Esophagus (tissue), 2 donors: Measurements from ENCODE around the gene GFPT1. TPM values are rescaled to one million over a fixed set of nuclear protein-coding genes. Genes with fewer than 3 reads are reported as not detected.

Experiments used
- H3K27ac ChIP-seq, 2 donors: one replicate each; pipeline ENCODE4 v1.5.1; 2013; ENCODE audit warnings: low read depth in 2 of 2, mild to moderate bottlenecking in 2 of 2, inconsistent platforms in 1 of 2, low read length in 1 of 2, moderate library complexity in 1 of 2
- H3K27me3 ChIP-seq, 2 donors: one replicate each; pipeline ENCODE4 v1.6.1; 2013; ENCODE audit warnings: low read length in 2 of 2, control low read depth in 1 of 2, mild to moderate bottlenecking in 1 of 2; ENCODE audit not compliant: insufficient read depth in 2 of 2, control insufficient read depth in 1 of 2
- H3K36me3 ChIP-seq, 2 donors: one replicate each; pipeline ENCODE4 v1.6.1; 2013; ENCODE audit warnings: low read length in 1 of 2; ENCODE audit not compliant: control insufficient read depth in 2 of 2, insufficient read depth in 2 of 2
- H3K4me1 ChIP-seq, 2 donors: one replicate each; pipeline ENCODE4 v1.6.1; 2013; ENCODE audit warnings: low read length in 1 of 2; ENCODE audit not compliant: control insufficient read depth in 2 of 2, insufficient read depth in 2 of 2
- H3K4me3 ChIP-seq, 2 donors: one replicate each; pipeline ENCODE4 v1.5.1; 2013; ENCODE audit warnings: low read length in 2 of 2, mild to moderate bottlenecking in 2 of 2, low read depth in 1 of 2, moderate library complexity in 1 of 2
- H3K9me3 ChIP-seq, 2 donors: one replicate each; pipeline ENCODE4 v1.6.1; 2013; ENCODE audit warnings: mild to moderate bottlenecking in 2 of 2, low read depth in 1 of 2, low read length in 1 of 2, moderate library complexity in 1 of 2; ENCODE audit not compliant: control insufficient read depth in 2 of 2, insufficient read depth in 1 of 2
- WGBS, 2 donors: extraction: QIAGEN DNeasy Blood & Tissue Kit; methylation state at CpG; one replicate each; pipeline ENCODE4 v1.1.7; 2013; 5-methylcytosine and 5-hydroxymethylcytosine counted together
- polyA plus RNA-seq, 2 donors: library from polyadenylated mRNA; stranded (reverse); fragments of 200-250 nt; gene quantifications; one replicate each; pipeline ENCODE4 v1.2.3, GENCODE V29; 2013
- donor health status: healthy with polysubstance abuse.
- donor health status: Bipolar disorder and iron deficiency.

The GFPT1 gene
- polyA plus RNA-seq, 2 donors, result 4.6 to 7.8 TPM

DNA sequence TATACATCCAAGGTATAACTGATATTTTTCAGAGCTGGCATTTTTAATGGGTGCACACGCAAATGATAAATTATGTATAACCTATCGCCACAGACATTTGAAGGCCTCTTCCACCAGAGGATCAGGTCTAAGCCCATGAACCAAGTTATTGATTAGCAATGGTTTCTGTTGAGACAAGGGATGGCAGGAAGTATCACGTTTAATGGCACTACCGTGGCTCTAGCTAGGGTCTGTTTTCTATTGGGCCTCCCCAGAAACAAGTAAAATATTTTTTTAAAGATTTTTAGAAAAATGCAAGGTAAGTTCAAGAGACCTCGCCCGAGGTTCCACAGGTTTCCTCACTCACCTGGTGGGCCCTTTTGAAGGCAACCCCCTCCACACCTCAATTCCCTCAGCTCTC, 667 bp downstream of the GFPT1 start:
- Histone ChIP-seq H3K9me3 (peaks cover 0 to 3% of the 10 kb centered on the region in 2 donors), H3K27ac (peak overlapping the region; percentile 57 to 86), H3K27me3 (no peaks in the 10 kb centered on the region), H3K36me3 (peaks cover 0 to 3% of the 10 kb centered on the region in 2 donors), H3K4me3 (peak overlapping the region; percentile 87 to 99), H3K4me1 (peaks cover 0 to 2% of the 10 kb centered on the region in 2 donors)
- 5 to 6% methylated on average over 6 of the region's 6 CpGs for WGBS, 2 donors

DNA sequence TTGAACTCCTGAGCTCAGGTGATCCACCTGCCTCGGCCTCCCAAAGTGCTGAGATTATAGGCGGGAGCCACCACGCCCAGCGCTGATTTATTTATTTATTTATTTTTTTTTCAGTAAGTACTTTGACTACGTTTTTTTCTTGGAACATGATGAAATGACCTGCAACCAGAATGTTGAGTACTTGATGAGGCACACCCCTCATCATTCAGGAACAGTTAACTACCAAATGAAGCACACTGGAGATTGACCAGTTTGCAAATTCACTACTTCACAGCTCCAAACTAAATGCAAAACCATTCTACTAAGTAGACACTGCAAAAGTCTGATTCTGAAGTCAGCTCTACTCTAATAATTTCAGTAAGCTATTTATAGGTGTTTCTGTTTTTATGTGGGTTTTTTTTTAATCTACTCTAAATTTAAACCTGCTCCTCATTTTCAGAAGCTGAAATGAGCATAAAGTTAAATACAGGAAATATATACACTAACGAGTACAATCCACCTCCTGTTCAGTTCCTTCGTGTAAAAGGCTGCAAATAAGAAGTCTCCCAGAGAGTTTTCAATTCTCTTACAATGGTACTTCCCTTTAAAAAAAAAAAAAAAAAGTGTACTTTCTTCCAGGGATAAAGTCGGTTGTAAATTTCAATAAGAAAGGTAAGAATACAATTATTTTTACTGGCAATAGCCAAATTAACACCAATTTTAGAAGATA, 1.4 kb downstream of the GFPT1 start:
- Histone ChIP-seq H3K9me3 (peaks cover 0 to 3% of the 10 kb centered on the region in 2 donors), H3K27me3 (no peaks in the 10 kb centered on the region), H3K36me3 (peaks cover 0 to 2% of the 10 kb centered on the region in 2 donors), H3K4me3 (peak overlapping the region in 1 of 2 donors; percentile 99), H3K4me1 (peaks cover 0 to 2% of the 10 kb centered on the region in 2 donors), H3K27ac (no peak overlapping the region)
- 36 to 54% methylated on average over 8 of the region's 8 CpGs for WGBS, 2 donors

DNA sequence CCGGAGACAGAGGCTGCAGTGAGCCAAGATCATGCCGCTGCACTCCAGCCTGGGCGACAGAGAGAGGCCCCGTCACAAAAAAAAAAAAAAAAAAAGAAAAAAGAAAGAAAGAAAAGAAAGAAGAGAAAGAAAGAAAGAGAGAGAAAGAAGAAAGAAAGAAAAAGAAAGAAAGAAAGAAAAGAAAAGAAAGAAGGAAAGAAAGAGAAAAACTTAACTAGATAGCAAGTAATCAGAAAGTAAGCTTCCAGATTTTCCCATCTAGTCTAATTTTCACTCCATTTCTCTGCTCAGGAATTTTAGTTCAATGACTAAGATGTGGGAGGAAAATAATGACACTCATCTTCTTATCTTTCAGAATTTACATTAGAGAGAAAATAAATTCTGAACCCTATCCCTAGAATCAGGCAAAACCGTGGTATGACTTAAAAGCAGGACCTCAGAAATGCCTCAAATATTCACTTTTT, 2.4 kb downstream of the GFPT1 start:
- 89 to 96% methylated on average over 5 of the region's 5 CpGs for whole genome bisulfite sequencing, 2 donors
- no peaks in the 10 kb centered on the region for H3K27me3 ChIP-seq
- no peak overlapping the region for H3K4me3 ChIP-seq
- H3K36me3 ChIP-seq, result no peaks in the 10 kb centered on the region
- no peak overlapping the region for H3K27ac ChIP-seq
- H3K4me1 ChIP-seq, result peaks cover 0 to 2% of the 10 kb centered on the region in 2 donors
- H3K9me3 ChIP-seq, result peaks cover 0 to 3% of the 10 kb centered on the region in 2 donors

DNA sequence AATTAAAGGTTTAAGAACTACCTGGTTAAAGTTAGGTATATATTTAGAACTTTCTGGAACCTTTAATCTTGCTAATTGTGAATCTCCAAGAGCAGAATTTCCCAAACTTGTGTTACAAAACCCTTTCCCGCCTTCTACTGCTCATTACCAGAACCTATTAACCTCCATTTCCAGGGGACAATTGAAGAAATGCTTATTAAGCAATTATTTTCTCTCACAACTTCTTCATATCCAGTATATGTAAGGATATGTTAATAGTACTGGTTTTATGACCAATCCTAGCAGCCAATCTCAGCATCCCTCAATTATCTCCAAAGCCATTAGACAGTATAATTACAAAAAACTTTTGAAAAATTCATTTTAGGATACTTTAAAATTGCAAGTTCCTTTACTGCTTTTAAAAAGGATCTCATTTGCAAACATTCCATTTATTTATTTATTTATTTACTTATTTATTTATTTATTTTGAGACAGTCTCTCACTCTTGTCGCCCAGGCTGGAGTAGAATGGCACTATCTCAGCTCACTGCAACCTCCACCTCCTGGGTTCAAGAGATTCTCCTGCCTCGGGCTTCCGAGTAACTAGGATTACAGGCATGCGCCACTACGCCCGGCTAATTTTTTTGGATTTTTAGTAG, 3.7 kb downstream of the GFPT1 start:
- H3K4me3 ChIP-seq, result no peak overlapping the region
- peaks cover 0 to 3% of the 10 kb centered on the region in 2 donors for H3K9me3 ChIP-seq
- H3K27me3 ChIP-seq, result no peaks in the 10 kb centered on the region
- H3K36me3 ChIP-seq, result no peaks in the 10 kb centered on the region
- H3K27ac ChIP-seq, result no peak overlapping the region
- H3K4me1 ChIP-seq, result peaks cover 0 to 2% of the 10 kb centered on the region in 2 donors
- WGBS, 2 donors, result 95 to 97% methylated on average over 7 of the region's 7 CpGs

DNA sequence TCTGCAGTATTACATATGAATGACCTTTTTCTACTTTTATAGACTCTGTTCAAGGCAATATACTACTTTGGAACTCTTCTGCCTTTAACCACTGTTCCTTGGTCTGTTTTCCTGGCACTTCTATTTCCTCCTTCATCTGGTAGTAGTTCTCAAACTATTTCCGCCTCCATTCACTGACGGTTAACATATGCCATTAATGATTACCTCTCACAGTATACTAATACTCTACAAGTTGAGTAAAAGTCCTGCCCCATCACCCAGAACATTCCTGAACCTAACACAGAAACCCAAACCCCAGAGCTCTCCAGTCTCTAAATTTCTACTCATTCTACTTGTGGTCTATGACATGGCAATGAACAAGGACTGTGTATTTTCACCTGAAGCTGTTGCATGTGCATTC, 4.5 kb downstream of the GFPT1 start:
- Histone ChIP-seq H3K9me3 (peaks cover 0 to 3% of the 10 kb centered on the region in 2 donors), H3K4me3 (no peak overlapping the region), H3K27ac (no peak overlapping the region)

DNA sequence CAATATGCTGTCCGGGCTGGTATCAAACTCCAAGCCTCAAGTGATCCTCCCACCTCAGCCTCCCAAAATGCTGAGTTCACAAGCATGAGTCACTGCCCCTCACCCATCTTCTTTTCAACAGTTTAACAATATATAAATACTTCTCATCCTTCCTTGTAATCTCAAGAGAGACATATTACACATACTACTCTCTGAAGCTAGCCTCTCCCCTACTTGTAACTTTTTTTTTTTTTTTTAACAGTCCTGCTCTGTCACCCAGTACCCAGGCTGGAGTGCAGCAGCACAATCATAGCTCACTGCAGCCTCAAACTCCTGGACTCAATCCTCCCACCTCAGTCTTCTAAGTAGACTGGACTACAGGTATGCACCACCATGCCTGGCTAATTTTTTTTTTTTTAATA, 5.7 kb downstream of the GFPT1 start:
- WGBS, 2 donors, result 88 to 97% methylated on average over 1 of the region's 1 CpG
- H3K27ac ChIP-seq, result no peak overlapping the region

More for the DNA sequence above, 4.5 kb downstream of the GFPT1 start:
- Histone ChIP-seq H3K36me3 (no peaks in the 10 kb centered on the region), H3K4me1 (no peaks in the 10 kb centered on the region), H3K27me3 (no peaks in the 10 kb centered on the region)
- 80 to 85% methylated on average over 2 of the region's 2 CpGs for WGBS, 2 donors

DNA sequence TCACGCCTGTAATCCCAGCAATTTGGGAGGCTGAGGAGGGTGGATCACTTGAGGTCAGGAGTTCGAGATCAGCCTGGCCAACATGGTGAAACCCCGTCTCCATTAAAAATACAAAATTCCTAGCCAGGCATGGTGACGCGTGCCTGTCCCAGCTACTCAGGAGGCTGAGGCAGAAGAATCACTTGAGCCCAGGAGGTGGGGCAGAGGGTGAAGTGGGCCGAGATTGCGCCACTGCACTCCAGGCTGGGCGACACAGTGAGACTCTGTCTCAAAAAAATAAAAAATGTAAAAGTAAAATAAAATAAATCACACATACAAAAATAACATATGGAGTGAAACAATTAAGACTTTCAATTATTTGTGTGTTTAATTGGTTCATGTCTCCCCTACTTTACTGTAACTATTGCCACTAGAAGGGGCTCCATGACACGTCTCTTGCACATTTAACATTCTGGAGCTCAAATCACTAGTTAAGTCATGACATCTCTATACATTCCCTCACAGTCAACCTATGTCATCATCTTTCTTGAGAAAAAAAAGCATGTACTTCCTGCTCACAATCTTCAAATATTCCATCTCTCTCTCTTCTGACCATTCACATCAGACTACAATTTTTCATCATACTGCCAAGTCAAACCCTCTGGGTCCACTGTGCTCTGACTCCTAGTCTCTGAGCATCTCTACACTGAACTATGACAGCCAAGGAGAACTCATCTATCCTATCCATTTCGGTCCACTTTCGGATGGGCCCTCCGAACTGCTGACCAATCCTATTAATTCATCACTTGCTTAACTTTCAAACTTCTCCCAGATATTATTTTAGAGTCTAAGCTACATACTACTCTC, 6.7 kb downstream of the GFPT1 start:
- Histone ChIP-seq H3K4me3 (no peak overlapping the region), H3K27ac (no peak overlapping the region), H3K4me1 (no peaks in the 10 kb centered on the region), H3K27me3 (no peaks in the 10 kb centered on the region), H3K36me3 (no peaks in the 10 kb centered on the region), H3K9me3 (no peaks in the 10 kb centered on the region)
- WGBS, 2 donors, result 93 to 95% methylated on average over 12 of the region's 12 CpGs

More for the DNA sequence above, 5.7 kb downstream of the GFPT1 start:
- Histone ChIP-seq H3K27me3 (no peaks in the 10 kb centered on the region), H3K4me1 (no peaks in the 10 kb centered on the region), H3K9me3 (no peaks in the 10 kb centered on the region), H3K36me3 (no peaks in the 10 kb centered on the region), H3K4me3 (no peak overlapping the region)

DNA sequence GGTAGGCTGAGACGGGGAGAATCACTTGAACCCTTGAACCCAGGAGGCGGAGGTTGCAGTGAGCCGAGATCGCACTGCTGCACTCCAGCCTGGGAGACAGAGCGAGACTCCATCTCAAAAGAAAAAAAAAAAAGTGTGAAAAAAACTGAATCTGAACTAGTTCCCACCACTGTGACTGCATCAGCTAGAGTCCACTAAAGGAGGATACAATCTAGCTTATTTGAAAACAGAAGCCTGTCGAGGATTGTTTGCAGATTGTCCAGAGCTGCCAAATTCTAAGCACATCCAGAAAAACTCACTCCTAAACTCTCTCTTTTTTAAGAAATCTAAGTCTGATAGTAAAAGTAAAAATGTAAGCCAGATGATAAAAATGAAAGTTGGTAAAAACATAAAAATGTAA, 10.6 kb downstream of the GFPT1 start:
- Histone ChIP-seq H3K27ac (no peak overlapping the region), H3K36me3 (peaks cover 0 to 7% of the 10 kb centered on the region in 2 donors), H3K27me3 (no peaks in the 10 kb centered on the region), H3K4me3 (no peak overlapping the region), H3K4me1 (no peaks in the 10 kb centered on the region), H3K9me3 (no peaks in the 10 kb centered on the region)
- 82 to 86% methylated on average over 6 of the region's 6 CpGs for WGBS, 2 donors

DNA sequence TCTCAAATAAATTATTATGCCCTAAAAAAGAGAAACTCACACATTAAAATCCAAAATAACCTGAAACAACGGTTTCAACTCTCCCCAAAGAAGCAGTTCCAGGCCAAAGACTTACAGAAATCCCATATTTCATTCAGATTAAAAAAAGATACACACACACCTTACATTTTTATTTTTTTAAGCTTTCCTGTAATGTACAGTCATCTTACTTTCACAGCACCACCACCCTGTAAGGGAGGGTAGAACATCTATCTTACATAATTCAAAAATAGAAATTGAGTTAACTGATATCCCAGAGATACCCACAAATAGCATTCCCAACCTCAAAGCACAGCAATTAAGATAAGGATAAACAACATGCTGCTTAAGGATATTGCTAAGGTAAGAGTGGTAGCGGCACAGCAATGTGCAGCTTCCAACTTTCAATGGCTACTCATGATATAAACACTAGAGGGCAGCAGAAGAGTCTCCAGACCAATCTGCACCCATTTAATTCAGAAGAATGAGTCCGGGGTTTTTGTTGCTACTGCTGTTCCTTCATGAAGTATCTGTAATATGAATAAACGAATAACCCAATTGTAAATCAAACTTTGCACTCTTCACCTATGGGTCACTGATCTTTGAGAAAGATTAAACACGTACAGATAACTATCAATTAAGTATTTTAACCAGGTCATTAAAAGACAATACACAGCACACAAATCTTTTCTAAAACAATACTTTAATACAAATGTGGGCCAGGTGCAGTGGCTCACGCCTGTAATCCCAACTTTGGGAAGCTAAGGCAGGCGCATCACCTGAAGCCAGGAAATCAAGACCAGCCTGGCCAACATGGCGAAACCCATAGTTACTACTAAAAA, 11.3 kb downstream of the GFPT1 start:
- Histone ChIP-seq H3K4me3 (no peak overlapping the region), H3K4me1 (no peaks in the 10 kb centered on the region), H3K9me3 (no peaks in the 10 kb centered on the region), H3K36me3 (peaks cover 0 to 7% of the 10 kb centered on the region in 2 donors), H3K27me3 (no peaks in the 10 kb centered on the region), H3K27ac (no peak overlapping the region)
- WGBS, 2 donors, result 74 to 78% methylated on average over 8 of the region's 8 CpGs
